H9 (cell line): ENCODE results near the gene KRTAP13-1. TPM values are rescaled to one million over a fixed set of nuclear protein-coding genes. Genes with fewer than 3 reads are reported as not detected.
A peak's percentile ranks its signal among the peaks of the same experiment; 100 is the strongest.

Experiments
- DNase-seq: peaks from one replicate; pipeline ENCODE4 v3.0.0-alpha.2; 2017
- H2AFZ ChIP-seq: one replicate; pipeline ENCODE4 v1.6.1; 2013; ENCODE audit warnings: mild to moderate bottlenecking, low read length, control low read depth, moderate library complexity
- H2AK5ac ChIP-seq: 2 replicates; pipeline ENCODE4 v1.6.1; 2013; ENCODE audit warnings: low read length, control low read depth, mixed read lengths; ENCODE audit not compliant: insufficient read length
- H2BK120ac ChIP-seq: one replicate; pipeline ENCODE4 v1.6.1; 2013; ENCODE audit warnings: low read depth, mild to moderate bottlenecking, low read length, control low read depth, inconsistent platforms; ENCODE audit not compliant: poor library complexity, severe bottlenecking
- H2BK12ac ChIP-seq: 2 replicates; pipeline ENCODE4 v1.6.1; 2013; ENCODE audit warnings: low read length, control low read depth, mixed read lengths, low read depth; ENCODE audit not compliant: insufficient read length
- H2BK15ac ChIP-seq: 2 replicates; pipeline ENCODE4 v1.6.1; 2013; ENCODE audit warnings: low read depth, low read length, control low read depth
- H2BK20ac ChIP-seq: one replicate; pipeline ENCODE4 v1.6.1; 2013; ENCODE audit warnings: low read depth, mild to moderate bottlenecking, low read length, control low read depth, inconsistent platforms; ENCODE audit not compliant: poor library complexity, severe bottlenecking
- H2BK5ac ChIP-seq: 2 replicates; pipeline ENCODE4 v1.6.1; 2013; ENCODE audit warnings: low read length, control low read depth, mixed read lengths; ENCODE audit not compliant: insufficient read length
- H3K14ac ChIP-seq: 2 replicates; pipeline ENCODE4 v1.6.1; 2013; ENCODE audit warnings: low read length, control low read depth; ENCODE audit not compliant: insufficient read depth
- H3K18ac ChIP-seq: 2 replicates; pipeline ENCODE4 v1.6.1; 2013; ENCODE audit warnings: low read depth, mild to moderate bottlenecking, mixed read lengths, low read length, control low read depth; ENCODE audit not compliant: insufficient read length
- H3K23ac ChIP-seq: 2 replicates; pipeline ENCODE4 v1.6.1; 2013; ENCODE audit warnings: low read length, control low read depth, mixed read lengths, low read depth; ENCODE audit not compliant: insufficient read length
- H3K23me2 ChIP-seq: 2 replicates; pipeline ENCODE4 v1.6.1; 2013; ENCODE audit warnings: low read depth, mild to moderate bottlenecking, mixed read lengths, low read length, control low read depth; ENCODE audit not compliant: insufficient read length, poor library complexity, severe bottlenecking
- H3K27ac ChIP-seq: 2 replicates; pipeline ENCODE4 v1.5.1; 2013; ENCODE audit warnings: low read length, control low read depth, mixed read lengths, low read depth; ENCODE audit not compliant: insufficient read length
- H3K27me3 ChIP-seq: 2 replicates; pipeline ENCODE4 v1.6.1; 2013; ENCODE audit warnings: low read length, control low read depth, inconsistent platforms; ENCODE audit not compliant: insufficient read depth
- H3K4ac ChIP-seq: 2 replicates; pipeline ENCODE4 v1.6.1; 2013; ENCODE audit warnings: low read depth, mild to moderate bottlenecking, control low read depth, inconsistent platforms, low read length, moderate library complexity
- H3K4me1 ChIP-seq: 2 replicates; pipeline ENCODE4 v1.6.1; 2013; ENCODE audit warnings: low read length, control low read depth, inconsistent platforms; ENCODE audit not compliant: insufficient read depth
- H3K4me2 ChIP-seq: 2 replicates; pipeline ENCODE4 v1.6.1; 2013; ENCODE audit warnings: low read length, control low read depth, mixed read lengths; ENCODE audit not compliant: insufficient read length, insufficient read depth
- H3K56ac ChIP-seq: 2 replicates; pipeline ENCODE4 v1.6.1; 2013; ENCODE audit warnings: low read depth, mild to moderate bottlenecking, mixed read lengths, low read length, control low read depth; ENCODE audit not compliant: insufficient read length
- H3K79me1 ChIP-seq: 2 replicates; pipeline ENCODE4 v1.6.1; 2013; ENCODE audit warnings: low read depth, mild to moderate bottlenecking, moderate library complexity, low read length, control low read depth, inconsistent platforms; ENCODE audit not compliant: insufficient read depth, poor library complexity, severe bottlenecking
- H3K79me2 ChIP-seq: 2 replicates; pipeline ENCODE4 v1.6.1; 2013; ENCODE audit warnings: low read length, control low read depth, inconsistent platforms; ENCODE audit not compliant: insufficient read depth
- H3K9ac ChIP-seq: 2 replicates; pipeline ENCODE4 v1.6.1; 2013; ENCODE audit warnings: low read length, control low read depth, mixed read lengths; ENCODE audit not compliant: insufficient read length; ENCODE audit errors: extremely low read depth
- H3K9me3 ChIP-seq: one replicate; pipeline ENCODE4 v1.6.1; 2013; ENCODE audit warnings: low read depth, low read length, inconsistent platforms; ENCODE audit not compliant: control insufficient read depth
- H3T11ph ChIP-seq: one replicate; pipeline ENCODE4 v1.6.1; 2013; ENCODE audit warnings: mild to moderate bottlenecking, low read length, control low read depth, inconsistent platforms
- H4K20me1 ChIP-seq: one replicate; pipeline ENCODE4 v1.6.1; 2013; ENCODE audit not compliant: control insufficient read depth, insufficient read length, insufficient read depth
- H4K5ac ChIP-seq: 2 replicates; pipeline ENCODE4 v1.6.1; 2013; ENCODE audit warnings: low read depth, mild to moderate bottlenecking, mixed read lengths, low read length, control low read depth; ENCODE audit not compliant: insufficient read length
- H4K8ac ChIP-seq: replicated peaks from 2 replicates; pipeline ENCODE4 v1.6.1; 2013; ENCODE audit warnings: low read length, control low read depth, mixed read lengths, low read depth; ENCODE audit not compliant: insufficient read length
- H4K91ac ChIP-seq: 2 replicates; pipeline ENCODE4 v1.6.1; 2013; ENCODE audit warnings: low read depth, mild to moderate bottlenecking, moderate library complexity, mixed read lengths, low read length, control low read depth; ENCODE audit not compliant: insufficient read length
- H3K27ac Mint-ChIP-seq, 3 experiments: 2 replicates in 2 of 3; 3 replicates in 1 of 3; pipeline ENCODE4 v1.8.0; 2020 to 2021; ENCODE audit warnings: mixed read lengths in 3 of 3, mild to moderate bottlenecking in 1 of 3, moderate library complexity in 1 of 3
- H3K27me3 Mint-ChIP-seq: 2 replicates; pipeline ENCODE4 v1.8.0; 2021; ENCODE audit warnings: low read depth, mild to moderate bottlenecking, moderate library complexity, mixed read lengths
- H3K36me3 Mint-ChIP-seq, 3 experiments: 2 replicates in 2 of 3; 3 replicates in 1 of 3; pipeline ENCODE4 v1.8.0; 2020 to 2021; ENCODE audit warnings: low read depth in 3 of 3, mixed read lengths in 3 of 3; ENCODE audit not compliant: insufficient read depth in 1 of 3
- H3K4me1 Mint-ChIP-seq, 2 experiments: 2 replicates each; pipeline ENCODE4 v1.8.0; 2020; ENCODE audit warnings: mixed read lengths in 2 of 2
- H3K4me3 Mint-ChIP-seq, 2 experiments: 2 replicates in 1 of 2; 3 replicates in 1 of 2; pipeline ENCODE4 v1.8.0; 2020 to 2021; ENCODE audit warnings: mild to moderate bottlenecking in 2 of 2, mixed read lengths in 2 of 2, moderate library complexity in 1 of 2
- H3K9me3 Mint-ChIP-seq, 2 experiments: 2 replicates in 1 of 2; 3 replicates in 1 of 2; pipeline ENCODE4 v1.8.0; 2020; ENCODE audit warnings: mild to moderate bottlenecking in 2 of 2, mixed read lengths in 2 of 2, moderate library complexity in 1 of 2
- CTCF ChIP-seq: fragments of 200-600 bp; sonication (generic); conservative IDR thresholded peaks from 3 replicates; pipeline ENCODE4 v1.8.0; 2021; ENCODE audit warnings: antibody characterized with exemption, mild to moderate bottlenecking
- WGBS: extraction: QIAGEN DNeasy Blood & Tissue Kit; methylation state at CpG from one replicate; pipeline ENCODE4 v1.1.7; 2013; ENCODE audit warnings: missing lambda C conversion rate, low lambda C conversion rate, mixed read lengths; ENCODE audit not compliant: insufficient read length; ENCODE audit errors: extremely low coverage; 5-methylcytosine and 5-hydroxymethylcytosine counted together
- total RNA-seq: library from RNA; stranded (reverse); gene quantifications from 2 replicates; pipeline ENCODE4 v1.2.1, GENCODE V29; 2021

KRTAP13-1 gene
- total RNA-seq, 1 experiment from 2014 or later, result not detected

- H2BK5ac ChIP-seq, result no peak within 1 kb of the TSS
- no CpG with 5 or more reads among the region's 9 CpGs for WGBS
- H3K4ac ChIP-seq, result no peak within 1 kb of the TSS
- H4K8ac ChIP-seq, result no peak within 1 kb of the TSS
- Mint-ChIP-seq H3K4me3 (no peak within 1 kb of the TSS), H3K36me3 (peaks cover 0 to 9% (median 4%) of the 10 kb centered on the region in 3 experiments; a peak in 4 of 7 replicates), H3K4me1 (peaks cover 36 to 40% of the 10 kb centered on the region in 2 experiments), H3K9me3 (peaks cover 2% of the 10 kb centered on the region in 2 experiments; a peak in 2 of 5 replicates), H3K27me3 (no peaks in the 10 kb centered on the region), H3K27ac (peak within 1 kb of the TSS in 1 of 3 experiments; percentile 49; a peak in 1 of 7 replicates)
- no peak within 1 kb of the TSS for H3K9ac ChIP-seq
- no peaks in the 10 kb centered on the region for H3K27me3 ChIP-seq
- no peak within 1 kb of the TSS for H2AFZ ChIP-seq
- H3K4me2 ChIP-seq, result no peak within 1 kb of the TSS
- no peaks in the 10 kb centered on the region for H3K79me1 ChIP-seq
- no peak within 1 kb of the TSS for H4K91ac ChIP-seq
- no peaks in the 10 kb centered on the region; the same call in 1 of the 2 replicates for H3K4me1 ChIP-seq
- no peaks in the 10 kb centered on the region for H3K79me2 ChIP-seq
- no peaks in the 10 kb centered on the region for H4K20me1 ChIP-seq
- no peak within 1 kb of the TSS for H3K14ac ChIP-seq
- no peak within 1 kb of the TSS for H2AK5ac ChIP-seq
- no peak within 1 kb of the TSS for H3T11ph ChIP-seq
- H3K23me2 ChIP-seq, result no peaks in the 10 kb centered on the region
- H2BK12ac ChIP-seq, result no peak within 1 kb of the TSS
- no peak within 1 kb of the TSS for H2BK120ac ChIP-seq
- no peak within 1 kb of the TSS for H3K56ac ChIP-seq
- H3K23ac ChIP-seq, result no peak within 1 kb of the TSS
- TF ChIP-seq CTCF, result no peak
- no peak for DNase-seq
- H4K5ac ChIP-seq, result no peak within 1 kb of the TSS
- H3K27ac ChIP-seq, result no peak within 1 kb of the TSS
- H2BK15ac ChIP-seq, result no peak within 1 kb of the TSS; the same call in 1 of the 2 replicates
- no peaks in the 10 kb centered on the region for H3K9me3 ChIP-seq
- no peak within 1 kb of the TSS for H2BK20ac ChIP-seq
- no peak within 1 kb of the TSS for H3K18ac ChIP-seq
These were observed 34.4 kb downstream of the KRTAP13-1 start, which contains the start of gene KRTAP13-4 for GRCh38 chr21:30430170-30430655. Gene KRTAP13-4, plus strand, starts transcription at chr21:30430220. Its CDS starts 56 bp downstream, at chr21:30430276.
